Measurements from ENCODE around the gene BMP4.

The BMP4 gene

DNA sequence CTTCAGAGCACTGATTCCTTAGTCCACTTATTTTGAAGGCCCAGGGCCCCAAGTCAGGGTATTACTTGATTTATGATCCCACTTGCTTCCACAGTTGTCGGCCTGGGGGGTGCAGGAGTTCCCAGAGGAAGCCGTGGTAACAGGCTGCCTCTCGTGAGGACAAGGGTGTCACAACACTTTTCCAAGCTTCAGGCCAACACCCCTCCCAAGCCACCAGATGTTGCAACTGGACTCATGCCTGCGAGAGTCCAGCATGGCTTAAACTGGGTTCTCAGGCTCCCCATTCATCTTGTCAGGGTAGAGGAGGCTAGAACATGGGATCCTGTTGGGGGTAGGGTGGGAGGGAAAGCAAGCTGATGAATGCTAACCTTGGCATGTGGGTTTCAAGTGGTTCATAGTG is 56.1 kb downstream of the BMP4 start:
- no peak for DNase-seq (ENCODE audit: insufficient read length, low spot score)
- no peak for FAIRE-seq
